Fibroblast of peridontal ligament (primary cell): ENCODE data around the gene MRPS25.

Experiments used
- DNase-seq: peaks from one replicate; pipeline ENCODE4 v3.0.0-alpha.2; 2010; ENCODE audit errors: extremely low read depth

MRPS25 gene

GRCh38 chr3:15064835-15065549, at the start of gene MRPS25:
MRPS25 (minus strand) TSS chr3:15065315; CDS start chr3:15065194, 121 bp downstream.
- DNase-seq, result peak; percentile 88

GRCh38 chr3:15113884-15114283, 48.8 kb upstream of the MRPS25 start:
- DNase-seq, result no peak

- DNase-seq, result no peak
Measured at GRCh38 chr3:15113471-15113870, 48.4 kb upstream of the MRPS25 start.

DNA sequence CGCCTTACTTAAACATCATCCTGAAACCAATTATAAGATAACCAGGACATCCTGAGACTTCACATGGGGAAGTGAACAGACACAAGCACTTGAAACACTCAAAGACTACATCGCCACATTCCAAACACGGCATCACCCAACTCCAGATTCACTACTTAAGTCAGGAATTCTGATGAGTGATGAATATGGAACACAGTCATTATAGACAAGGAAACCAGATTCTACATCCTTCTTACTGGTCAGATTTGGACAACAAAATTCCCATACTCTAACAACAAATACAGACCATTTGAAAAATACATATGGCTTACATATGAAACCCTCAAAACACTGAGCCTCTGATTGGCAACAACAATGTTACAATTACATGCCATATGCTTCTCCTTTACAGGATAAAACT, 46.9 kb upstream of the MRPS25 start:
- no peak for DNase-seq

GRCh38 chr3:15110206-15110605, 45.1 kb upstream of the MRPS25 start:
- DNase-seq, result no peak

DNA sequence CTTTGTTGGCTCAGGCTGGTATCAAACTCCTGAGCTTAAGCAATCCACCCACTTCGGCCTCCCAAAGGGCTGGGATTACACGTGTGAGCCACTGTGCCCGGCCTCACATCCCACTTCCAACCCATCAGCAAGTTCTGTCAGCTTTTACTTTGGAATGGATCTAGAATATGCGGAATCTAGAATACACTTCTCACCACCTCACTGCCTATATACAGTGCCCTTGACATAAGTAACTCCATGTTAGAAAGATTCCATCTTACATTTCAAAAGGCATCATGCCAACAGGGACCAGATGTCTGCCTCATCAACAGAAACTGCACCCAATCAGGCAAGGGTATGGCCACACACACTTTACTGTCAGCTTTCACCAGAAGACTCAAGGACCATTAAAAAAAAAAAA, 43.8 kb upstream of the MRPS25 start:
- no peak for DNase-seq

DNA sequence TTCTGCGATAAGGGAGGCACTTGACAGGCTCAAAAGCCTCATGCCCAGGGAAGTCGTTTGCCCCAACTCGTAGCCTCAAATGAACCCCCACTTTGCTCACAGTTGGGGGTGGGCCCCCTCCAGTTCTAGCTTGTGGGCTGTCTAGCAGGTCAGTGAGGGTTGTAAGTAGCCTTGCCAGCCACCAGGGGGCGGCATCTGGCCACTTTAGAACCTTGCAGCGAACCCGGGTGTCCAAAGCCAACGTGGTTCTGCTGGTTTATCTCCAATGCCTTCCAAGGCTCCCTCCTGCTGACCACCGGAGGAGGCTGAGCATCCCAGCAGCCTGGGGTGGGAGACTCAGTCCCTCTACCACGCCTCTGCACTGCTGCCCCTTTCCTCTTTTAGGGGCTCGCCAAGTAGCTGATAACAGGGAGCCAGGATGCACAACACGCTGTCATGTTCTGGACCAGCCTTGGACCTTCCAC, 43.0 kb upstream of the MRPS25 start:
- DNase-seq, result peak; percentile 77

DNA sequence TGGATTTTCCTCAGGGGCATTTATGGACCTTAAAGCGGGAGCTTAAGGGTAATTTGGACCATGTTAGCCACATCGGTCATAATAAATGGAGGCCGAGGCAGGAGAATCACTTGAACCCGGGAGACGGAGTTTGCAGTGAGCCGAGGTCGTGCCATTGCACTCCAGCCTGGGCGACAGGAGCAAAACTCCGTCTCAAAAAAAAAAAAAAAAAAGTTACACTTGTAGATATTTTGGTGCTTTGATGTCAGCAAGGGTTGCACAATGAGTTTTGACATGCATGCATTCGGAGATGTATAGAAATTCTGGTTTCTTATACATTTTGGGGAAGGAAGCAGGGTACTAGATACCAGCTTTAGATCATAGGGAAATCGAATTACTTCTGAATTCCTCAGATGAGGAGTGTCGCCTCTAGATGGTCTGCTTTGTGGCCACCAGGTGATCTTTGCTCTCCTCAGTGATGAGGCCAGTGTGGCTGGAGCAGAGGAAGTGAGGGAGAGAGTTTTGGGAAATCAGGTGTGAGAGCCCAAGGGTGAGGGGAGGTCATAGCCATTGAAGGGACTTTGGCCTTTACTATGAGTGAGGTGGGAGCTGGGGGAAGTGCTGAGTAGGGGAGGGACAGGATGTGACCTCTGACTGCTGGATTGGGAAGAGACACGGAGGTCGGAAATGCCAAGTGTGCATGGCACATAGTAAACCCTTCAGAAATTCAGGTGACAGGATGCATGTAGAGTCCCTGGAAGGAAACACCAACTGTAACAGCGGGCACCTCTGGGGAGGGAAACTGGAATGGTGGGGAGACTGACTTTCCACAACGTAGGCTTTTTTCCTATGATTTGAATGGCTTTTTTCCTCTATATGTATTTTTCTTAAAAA, 42.2 kb upstream of the MRPS25 start:
- DNase-seq, result no peak

- no peak for DNase-seq
Measured at GRCh38 chr3:15102836-15103235, 37.7 kb upstream of the MRPS25 start.

DNA sequence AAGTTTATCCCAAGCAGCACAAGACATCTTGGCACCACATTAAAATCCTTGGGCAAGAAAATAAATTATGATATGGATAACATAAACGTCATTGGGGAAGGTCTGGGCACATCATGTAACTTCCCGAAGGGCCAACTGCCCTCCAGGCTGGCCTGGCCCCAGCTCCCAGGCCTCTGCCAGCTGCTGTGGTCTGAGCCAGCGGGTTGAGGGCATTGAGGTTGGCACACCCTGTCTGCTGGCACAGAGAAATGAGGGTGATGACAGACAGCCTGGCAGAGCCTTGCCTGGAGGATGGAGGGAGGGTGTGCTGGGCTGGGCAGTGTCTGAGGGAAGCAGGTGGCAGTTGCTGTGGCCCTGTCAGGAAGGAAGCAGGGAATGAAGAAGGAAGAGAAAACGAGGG, 37.1 kb upstream of the MRPS25 start:
- DNase-seq, result no peak

GRCh38 chr3:15099364-15100098, 34.4 kb upstream of the MRPS25 start:
- no peak for DNase-seq

DNA sequence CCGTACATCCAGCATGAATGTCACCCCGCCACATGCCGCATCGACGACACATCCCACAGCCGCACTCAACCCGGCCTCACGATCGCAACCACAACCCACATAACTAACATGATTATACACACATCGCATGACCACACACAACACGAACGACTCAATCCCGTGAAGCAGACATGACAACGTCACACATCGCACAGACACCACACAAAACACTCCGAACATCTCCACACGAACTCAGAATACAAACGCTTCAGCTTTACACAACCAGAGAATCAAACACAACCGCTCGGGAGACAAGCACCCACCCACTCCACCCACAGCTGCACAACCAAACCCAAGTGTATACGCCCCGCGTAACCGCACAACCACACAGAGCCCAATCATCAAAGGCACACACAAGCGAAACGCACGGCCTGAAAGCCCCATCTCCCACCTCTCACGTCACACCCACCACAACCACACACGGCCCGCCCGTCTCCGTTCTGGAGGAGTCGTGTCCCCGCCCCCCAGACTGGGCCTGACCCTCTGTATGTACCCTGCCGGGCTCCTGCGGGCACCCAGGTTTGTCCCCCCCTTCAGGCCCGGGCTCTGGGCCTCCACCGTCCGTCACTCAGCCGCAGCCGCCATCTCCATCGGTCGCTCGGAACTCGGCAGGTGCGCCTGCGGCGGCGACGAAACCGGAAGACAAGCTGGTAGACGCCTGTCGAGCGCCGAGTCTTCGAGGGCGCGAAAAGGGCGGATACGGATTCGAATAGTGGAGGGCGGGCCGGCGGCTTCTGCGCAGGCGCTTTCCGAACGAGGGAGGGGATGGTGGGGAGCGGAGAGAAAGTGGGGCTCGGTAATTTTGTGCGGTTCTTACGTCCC, 33.6 kb upstream of the MRPS25 start, which contains the start of gene RBSN:
Gene RBSN (minus strand): TSS at position 646 of the 861 bp plus-strand sequence. CDS start 3,028 bp downstream, outside the sequence.
- peak; percentile 90 for DNase-seq

DNA sequence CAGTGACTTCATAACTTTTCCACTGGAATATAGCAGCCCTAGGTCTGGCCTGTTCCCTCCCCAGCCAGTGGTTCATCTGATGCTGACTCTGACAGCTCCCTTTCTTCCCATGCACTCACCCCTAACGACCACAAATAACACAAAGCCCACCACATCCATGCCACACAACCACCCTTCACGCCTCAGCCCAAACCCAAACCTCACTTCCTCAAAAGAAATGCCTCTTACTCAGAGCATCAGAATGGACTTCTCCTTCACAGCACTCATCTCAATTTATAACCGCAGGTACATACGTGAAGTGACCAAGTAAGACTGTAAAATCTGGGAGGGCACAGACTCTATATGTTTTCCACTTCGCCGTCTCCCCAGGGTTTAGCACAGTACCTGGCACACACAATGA, 32.8 kb upstream of the MRPS25 start:
- DNase-seq, result peak; percentile 14

DNA sequence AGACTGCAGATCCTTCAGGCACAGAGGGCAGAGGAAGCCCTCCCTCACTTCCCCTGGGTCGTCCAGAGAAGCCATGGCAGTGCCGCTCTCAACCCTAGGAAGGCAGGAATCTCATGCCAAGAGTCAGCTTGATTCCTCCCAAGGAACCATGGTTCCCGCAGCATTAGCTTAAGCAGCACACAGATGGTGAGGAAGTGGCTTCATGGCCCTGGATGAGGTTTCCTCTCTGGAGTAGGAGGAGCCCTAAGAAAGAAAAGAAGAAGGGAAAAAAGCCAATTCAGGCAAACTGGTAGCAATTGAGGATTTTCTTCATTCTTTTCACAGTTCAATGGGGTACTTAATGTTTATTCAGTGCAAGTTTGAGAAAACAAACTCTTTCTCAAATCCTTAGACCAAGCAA, 30.9 kb upstream of the MRPS25 start:
- no peak for DNase-seq

DNA sequence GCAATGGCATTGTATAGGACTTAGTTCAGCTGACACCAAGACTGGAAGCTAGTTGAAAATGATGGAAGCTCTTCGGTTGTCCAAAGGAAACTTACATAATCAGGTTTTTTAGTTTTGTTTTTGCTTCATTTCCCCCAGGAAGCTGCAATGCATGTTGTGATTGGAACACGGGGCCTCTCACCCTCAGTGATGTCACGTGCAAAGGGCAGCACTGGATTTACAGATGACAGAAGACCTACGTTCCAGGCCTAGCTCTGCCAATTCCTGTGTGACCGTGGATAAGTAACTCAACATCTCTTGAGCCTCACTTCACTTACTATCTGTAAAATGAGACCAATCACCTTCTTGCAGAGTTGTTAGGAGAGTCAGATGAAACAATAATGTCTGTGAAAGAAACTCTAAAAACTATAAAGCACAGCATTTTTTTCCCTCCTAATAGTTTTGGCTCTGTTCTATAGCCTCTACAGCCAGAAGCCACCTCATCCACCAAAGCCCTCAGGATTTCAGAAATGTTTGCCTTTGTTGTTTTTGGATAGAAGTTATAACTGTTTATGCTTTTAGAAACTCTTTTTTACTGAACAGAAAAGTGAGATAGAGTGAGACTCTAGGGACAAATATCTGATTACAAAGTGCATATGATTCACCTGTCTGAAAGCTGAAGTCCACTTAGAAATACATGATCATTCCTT, 29.2 kb upstream of the MRPS25 start:
- no peak for DNase-seq

DNA sequence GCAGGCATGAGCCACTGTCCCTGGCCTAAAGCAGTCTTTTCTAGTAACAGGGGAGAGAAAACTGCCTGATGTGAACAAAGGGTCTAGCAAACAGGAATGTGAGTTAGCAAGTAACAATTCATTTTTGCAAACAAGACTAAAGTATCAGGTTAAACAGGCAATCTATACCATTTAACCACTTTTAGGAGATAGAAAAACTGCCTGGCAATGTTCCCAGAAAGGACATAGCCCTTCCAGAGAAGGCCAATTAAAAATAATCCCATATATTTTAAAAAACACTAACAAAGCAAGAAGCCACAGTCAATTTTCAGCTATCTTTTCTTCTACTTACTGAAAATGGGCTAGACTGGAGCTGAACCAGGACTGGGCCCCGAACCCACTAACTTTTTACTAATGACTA, 27.6 kb upstream of the MRPS25 start:
- DNase-seq, result no peak

- DNase-seq, result no peak
Measured at GRCh38 chr3:15091575-15091974, 26.5 kb upstream of the MRPS25 start.

DNA sequence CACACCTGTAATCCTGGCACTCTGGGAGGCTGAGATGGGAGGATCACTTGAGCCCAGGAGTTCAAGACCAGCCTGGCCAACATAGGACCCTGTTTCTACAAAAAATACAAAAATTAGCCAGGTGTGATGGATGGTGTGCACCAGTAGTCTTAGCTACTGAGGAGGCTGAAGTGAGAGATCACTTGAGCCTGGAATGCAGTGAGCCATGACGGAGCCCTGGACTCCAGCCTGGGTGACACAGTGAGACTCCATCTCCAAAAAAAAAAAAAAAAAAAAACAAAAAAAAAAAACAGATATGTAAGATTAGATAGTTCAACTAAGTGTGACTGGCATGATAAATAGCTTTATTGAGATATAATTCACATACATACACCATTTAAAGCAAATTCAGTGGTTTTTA, 24.1 kb upstream of the MRPS25 start:
- DNase-seq, result no peak

DNA sequence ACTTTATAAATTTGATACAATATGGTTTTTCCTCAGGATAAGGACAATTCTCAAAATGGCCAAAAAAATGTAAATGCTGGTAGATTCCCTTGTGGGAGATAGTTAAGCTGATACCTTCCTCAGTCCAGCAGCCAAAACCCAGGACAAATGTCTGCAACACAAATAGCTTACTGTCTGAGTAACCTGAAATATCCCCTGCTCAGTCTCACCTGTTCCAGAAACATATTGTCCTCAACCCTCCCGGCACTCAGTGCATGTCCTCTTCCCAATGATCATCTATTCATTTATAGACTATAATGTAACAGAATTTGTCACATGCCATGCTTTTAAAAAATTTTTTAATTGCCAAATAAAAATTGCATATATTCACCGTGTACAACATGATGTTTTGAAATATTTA, 21.6 kb upstream of the MRPS25 start:
- no peak for DNase-seq

GRCh38 chr3:15086263-15086662, 21.1 kb upstream of the MRPS25 start:
- DNase-seq, result no peak

DNA sequence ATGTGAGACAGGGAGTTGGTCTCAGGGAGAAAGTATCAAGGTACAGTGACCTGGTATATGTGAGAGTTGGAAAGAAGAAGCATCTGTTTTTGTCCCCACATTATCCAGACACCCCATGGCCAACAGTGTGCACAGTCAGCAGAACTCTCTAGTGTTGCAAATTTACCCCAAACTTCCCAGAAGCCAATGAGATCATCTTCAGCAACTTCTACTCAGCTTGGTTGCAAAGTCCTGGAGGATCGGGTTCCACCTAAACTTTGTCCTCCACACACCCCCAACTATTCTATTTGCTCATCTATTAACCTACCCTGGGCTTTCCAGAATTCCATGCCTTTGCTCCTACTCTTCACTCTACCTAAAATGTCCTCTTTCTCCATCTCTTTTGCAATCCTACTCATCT, 18.1 kb upstream of the MRPS25 start:
- DNase-seq, result no peak
